IMR-90 (cell line): Measurements from ENCODE around the gene UTP4.

Experiments used
- CHD1 ChIP-seq: IDR thresholded peaks from 2 replicates; pipeline ENCODE4 v1.6.1; 2012; ENCODE audit warnings: low read depth, low read length, improper control_type of control experiment
- ELK1 ChIP-seq: fragments of 150-350 bp; IDR thresholded peaks from 2 replicates; pipeline ENCODE4 v1.6.1; 2016; ENCODE audit warnings: low read depth, mild to moderate bottlenecking, low read length, moderate library complexity, borderline replicate concordance
- FOS ChIP-seq: fragments of 150-350 bp; IDR thresholded peaks from 2 replicates; pipeline ENCODE4 v1.6.1; 2016; ENCODE audit warnings: low read depth, low read length
- MAFK ChIP-seq: IDR thresholded peaks from 2 replicates; pipeline ENCODE4 v1.6.1; 2012; ENCODE audit warnings: low read depth, low read length, improper control_type of control experiment
- MXI1 ChIP-seq: IDR thresholded peaks from 2 replicates; pipeline ENCODE4 v1.6.1; 2012; ENCODE audit warnings: low read depth, mild to moderate bottlenecking, low read length, moderate library complexity, borderline replicate concordance
- NFE2L2 ChIP-seq: fragments of 150-350 bp; IDR thresholded peaks from 2 replicates; pipeline ENCODE4 v1.6.1; 2016; ENCODE audit warnings: low read depth, mild to moderate bottlenecking, low read length
- POLR2A ChIP-seq: IDR thresholded peaks from 2 replicates; pipeline ENCODE4 v1.6.1; 2012; ENCODE audit warnings: mild to moderate bottlenecking, low read depth, low read length
- RAD21 ChIP-seq: IDR thresholded peaks from 2 replicates; pipeline ENCODE4 v1.6.1; 2012; ENCODE audit warnings: low read length, improper control_type of control experiment
- RCOR1 ChIP-seq: IDR thresholded peaks from 2 replicates; pipeline ENCODE4 v1.6.1; 2012; ENCODE audit warnings: mild to moderate bottlenecking, low read length, improper control_type of control experiment; ENCODE audit not compliant: insufficient replicate concordance
- RFX5 ChIP-seq: IDR thresholded peaks from 2 replicates; pipeline ENCODE4 v1.8.0; 2012; ENCODE audit warnings: low read depth, mild to moderate bottlenecking, low read length, moderate library complexity
- USF2 ChIP-seq: fragments of 150-350 bp; IDR thresholded peaks from 2 replicates; pipeline ENCODE4 v1.6.1; 2017; ENCODE audit warnings: mild to moderate bottlenecking, antibody characterized with exemption, low read length, low read depth
- TF ChIP-seq, protein P1 (sequence below): conservative IDR thresholded peaks from 2 replicates; pipeline ENCODE4 v1.5.1; 2012; ENCODE audit warnings: mild to moderate bottlenecking, low read depth, low read length, improper control_type of control experiment

GRCh38 chr16:69108064-69108904 is 24.2 kb upstream of the UTP4 start:
- TF ChIP-seq, protein P1, sequence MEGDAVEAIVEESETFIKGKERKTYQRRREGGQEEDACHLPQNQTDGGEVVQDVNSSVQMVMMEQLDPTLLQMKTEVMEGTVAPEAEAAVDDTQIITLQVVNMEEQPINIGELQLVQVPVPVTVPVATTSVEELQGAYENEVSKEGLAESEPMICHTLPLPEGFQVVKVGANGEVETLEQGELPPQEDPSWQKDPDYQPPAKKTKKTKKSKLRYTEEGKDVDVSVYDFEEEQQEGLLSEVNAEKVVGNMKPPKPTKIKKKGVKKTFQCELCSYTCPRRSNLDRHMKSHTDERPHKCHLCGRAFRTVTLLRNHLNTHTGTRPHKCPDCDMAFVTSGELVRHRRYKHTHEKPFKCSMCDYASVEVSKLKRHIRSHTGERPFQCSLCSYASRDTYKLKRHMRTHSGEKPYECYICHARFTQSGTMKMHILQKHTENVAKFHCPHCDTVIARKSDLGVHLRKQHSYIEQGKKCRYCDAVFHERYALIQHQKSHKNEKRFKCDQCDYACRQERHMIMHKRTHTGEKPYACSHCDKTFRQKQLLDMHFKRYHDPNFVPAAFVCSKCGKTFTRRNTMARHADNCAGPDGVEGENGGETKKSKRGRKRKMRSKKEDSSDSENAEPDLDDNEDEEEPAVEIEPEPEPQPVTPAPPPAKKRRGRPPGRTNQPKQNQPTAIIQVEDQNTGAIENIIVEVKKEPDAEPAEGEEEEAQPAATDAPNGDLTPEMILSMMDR = no peak
- TF ChIP-seq RFX5 (no peak), POLR2A (no peak), FOS (no peak), MXI1 (no peak), RCOR1 (no peak), MAFK (no peak), ELK1 (no peak), CHD1 (no peak), NFE2L2 (no peak), USF2 (no peak), RAD21 (no peak)
